Muscle of back (tissue), 11 donors: Measurements from ENCODE around the gene FBXL17. TPM values are rescaled to one million over a fixed set of nuclear protein-coding genes. Genes with fewer than 3 reads are reported as not detected.

ENCODE experiments used
- DNase-seq, 3 donors: peaks; one replicate each; pipeline versions ENCODE4 v3.0.0 to v3.0.0-alpha.2; 2013
- polyA plus RNA-seq, 10 donors: library from polyadenylated mRNA; unstranded; fragments of 120-200 nt; gene quantifications; one replicate each; pipeline ENCODE4 v1.2.1, GENCODE V29; 2013; ENCODE audit not compliant: insufficient read length in 10 of 10

FBXL17 gene
- polyA plus RNA-seq, 10 donors: 18.6 to 25.6 (median 21.0) TPM

DNA sequence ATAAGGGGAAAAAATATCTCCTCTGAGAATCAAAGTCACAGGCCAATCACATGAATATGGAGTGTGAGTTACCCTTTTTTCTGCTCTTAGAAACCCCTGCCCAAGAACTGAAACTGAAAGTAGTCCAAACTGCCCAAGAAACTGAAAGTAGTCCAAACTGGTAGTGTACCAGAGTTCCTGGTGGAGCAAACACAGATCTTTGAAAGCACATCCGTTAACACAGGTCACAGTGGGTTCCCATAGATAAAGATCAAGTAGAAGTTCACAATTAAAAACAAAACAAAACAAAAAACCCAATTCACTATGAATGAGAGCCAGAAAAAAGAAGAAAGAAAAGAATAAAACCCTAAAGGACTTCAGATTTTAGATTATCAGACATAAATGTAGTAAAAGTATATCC, 378.7 kb downstream of the FBXL17 start:
- DNase-seq: peak; percentile 10 to 20 (median 13)

GRCh38 chr5:108001222-108001621, 380.7 kb downstream of the FBXL17 start:
- no peak for DNase-seq

- DNase-seq: no peak
These were observed 384.4 kb downstream of the FBXL17 start for GRCh38 chr5:107997338-107997980.

GRCh38 chr5:107993341-107993740, 388.6 kb downstream of the FBXL17 start:
- no peak for DNase-seq

- DNase-seq: no peak
These were observed 390.8 kb downstream of the FBXL17 start for GRCh38 chr5:107990881-107991810.

GRCh38 chr5:107985144-107985543, 396.8 kb downstream of the FBXL17 start:
- no peak for DNase-seq

DNA sequence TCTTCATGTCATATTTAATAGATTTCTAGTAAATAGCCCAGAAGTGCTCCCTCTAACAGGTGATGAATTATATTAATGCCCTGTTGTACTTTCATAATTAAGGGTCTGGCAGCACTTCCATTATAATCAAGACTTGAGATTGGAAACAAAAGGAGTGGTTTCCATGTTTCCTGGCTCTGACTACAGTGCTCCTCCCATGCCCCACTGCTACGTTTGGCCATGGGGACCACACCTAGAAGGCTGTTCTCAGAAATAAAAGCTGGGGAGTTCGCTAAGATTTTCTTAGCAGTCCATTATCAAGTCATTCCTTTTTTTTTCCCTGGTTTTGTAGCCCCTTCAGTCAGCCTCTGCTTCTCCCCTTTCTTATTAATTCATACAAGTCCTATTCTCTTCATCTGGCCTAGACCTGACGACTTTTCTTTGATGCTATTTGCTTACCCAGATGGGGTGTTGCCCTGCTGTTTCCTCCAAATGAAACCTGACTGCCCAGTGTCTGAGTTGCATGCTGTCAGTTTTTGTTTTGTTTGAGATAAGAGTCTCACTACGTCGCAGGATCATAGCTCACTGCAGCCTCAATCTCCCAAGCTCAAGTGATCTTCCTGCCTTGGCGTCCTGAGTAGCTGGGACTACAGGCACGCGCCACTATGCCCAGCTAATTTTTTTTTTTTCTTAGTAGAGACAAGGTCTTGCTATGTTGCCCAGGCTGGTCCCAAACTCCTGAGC, 399.0 kb downstream of the FBXL17 start:
- no peak for DNase-seq

DNA sequence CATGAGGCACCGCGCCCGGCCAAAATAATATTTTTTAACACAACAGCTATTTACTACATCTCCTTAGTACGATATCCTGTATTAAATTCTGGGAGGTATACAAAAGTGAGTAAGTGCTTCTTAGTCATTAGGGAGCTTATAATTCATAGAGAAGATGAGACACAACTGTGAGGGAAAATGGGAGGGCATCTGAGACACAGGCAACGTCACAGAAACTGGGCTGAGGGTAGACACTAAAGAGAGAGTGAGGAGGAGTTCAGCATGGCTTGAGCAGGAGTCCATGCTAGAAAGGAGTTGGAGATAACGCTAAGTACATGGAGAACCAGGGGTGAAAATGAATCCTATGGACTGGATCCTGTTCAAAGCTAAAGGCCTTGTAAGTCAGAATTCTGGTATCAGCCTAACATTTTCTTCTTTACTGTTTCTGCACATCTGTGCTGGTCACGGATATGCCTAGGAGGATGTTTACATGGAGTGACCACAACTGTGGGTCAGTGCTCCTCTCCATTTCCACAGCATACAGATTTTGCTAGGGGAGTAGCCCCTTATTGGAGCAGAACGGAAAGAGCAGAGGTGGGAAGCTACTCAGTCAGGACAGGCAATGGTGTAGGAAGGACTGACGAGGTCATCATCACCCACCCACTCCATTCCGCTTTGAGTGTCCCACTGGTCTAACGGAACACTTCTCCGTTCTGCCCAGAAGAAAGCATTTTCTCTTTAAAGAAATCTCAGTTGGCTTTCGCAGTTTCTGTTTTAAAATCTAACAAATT, 400.8 kb downstream of the FBXL17 start:
- DNase-seq: no peak

DNA sequence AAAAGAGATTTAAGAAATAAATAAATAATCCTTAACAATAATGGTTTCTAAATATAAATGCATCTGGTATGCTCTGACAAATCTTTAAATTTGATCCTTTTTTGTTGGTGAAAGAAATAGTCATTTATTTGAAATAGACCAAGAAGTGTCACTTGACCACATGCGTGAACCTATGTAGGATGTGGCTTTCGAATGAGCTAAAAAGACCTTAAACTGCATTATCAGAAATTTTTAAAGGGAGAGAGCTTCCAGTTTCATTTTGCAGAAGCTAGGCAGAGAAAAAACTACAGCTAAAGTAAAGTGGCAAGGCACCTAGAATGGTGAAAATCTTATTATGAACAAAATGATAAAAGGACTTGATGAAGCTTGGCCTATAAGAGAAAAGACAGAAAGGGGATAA, 402.0 kb downstream of the FBXL17 start:
- DNase-seq: no peak

DNA sequence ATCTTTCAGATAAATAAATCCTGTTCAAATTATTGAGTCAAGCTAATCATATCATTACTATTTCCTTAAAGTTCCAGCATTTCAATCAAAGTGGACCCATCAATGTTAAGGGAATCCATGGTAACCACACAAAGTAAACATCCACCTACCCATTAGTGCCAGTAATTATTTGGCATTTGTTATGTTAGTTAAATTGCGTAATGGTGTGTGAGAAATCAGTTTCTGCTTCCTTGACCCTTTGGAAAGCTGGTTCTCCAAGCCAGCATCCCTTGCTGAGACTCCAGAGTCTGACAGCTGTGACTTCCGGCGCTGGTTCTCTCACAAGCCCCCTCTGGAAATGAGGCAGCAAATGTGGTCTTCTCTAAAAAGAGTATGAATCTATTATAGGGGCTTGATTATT, 402.6 kb downstream of the FBXL17 start:
- DNase-seq: no peak

DNA sequence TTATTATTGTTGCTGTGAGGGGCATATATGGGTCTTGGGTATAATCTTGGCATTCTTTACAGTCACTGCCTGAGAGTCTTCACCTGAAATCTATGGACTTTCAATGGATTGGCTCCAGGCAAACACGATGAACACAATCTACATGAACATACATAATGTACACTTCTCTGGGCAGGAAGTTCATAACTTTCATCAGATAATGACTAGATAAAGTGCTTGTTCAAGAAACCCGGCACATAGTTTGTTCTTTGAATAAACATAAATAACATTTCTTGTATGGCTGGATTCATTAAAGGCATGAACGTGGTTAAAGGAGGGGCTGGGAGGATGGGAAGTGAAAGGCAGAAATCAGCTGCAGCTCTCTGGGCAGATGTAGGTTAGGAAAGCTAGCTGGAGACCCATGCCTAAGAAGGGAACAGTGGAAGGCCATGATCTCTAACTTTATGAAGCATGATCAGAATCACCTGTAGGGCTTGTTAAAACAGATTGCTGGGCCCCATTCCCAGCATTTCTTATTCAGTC, 404.3 kb downstream of the FBXL17 start:
- DNase-seq: no peak

GRCh38 chr5:107975568-107975967, 406.3 kb downstream of the FBXL17 start:
- DNase-seq: no peak

GRCh38 chr5:107971846-107972245, 410.1 kb downstream of the FBXL17 start:
- no peak for DNase-seq

DNA sequence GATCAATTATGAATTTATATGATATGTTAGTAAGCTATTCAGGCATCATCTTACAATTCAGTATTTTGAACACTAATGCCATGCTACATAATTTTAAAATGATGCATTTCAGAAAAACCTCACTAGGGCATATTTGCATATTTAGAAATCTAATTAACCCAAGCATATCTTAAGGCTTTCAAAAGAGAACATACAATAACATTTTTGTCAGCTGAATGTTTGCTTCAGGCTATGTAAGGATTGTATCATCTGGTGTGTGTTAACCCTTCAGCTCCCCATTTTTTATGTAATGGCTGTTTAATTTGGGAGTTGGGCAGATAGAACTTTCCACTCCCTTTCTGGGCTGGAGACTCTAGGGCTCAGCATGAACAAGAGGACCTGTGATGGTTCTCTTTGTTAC, 412.1 kb downstream of the FBXL17 start:
- no peak for DNase-seq

GRCh38 chr5:107968998-107969397, 412.9 kb downstream of the FBXL17 start:
- peak in 1 of 3 donors; percentile 63 for DNase-seq

- no peak for DNase-seq
These were observed 413.5 kb downstream of the FBXL17 start for GRCh38 chr5:107968406-107968843.

GRCh38 chr5:107966201-107966600, 415.7 kb downstream of the FBXL17 start:
- DNase-seq: no peak

DNA sequence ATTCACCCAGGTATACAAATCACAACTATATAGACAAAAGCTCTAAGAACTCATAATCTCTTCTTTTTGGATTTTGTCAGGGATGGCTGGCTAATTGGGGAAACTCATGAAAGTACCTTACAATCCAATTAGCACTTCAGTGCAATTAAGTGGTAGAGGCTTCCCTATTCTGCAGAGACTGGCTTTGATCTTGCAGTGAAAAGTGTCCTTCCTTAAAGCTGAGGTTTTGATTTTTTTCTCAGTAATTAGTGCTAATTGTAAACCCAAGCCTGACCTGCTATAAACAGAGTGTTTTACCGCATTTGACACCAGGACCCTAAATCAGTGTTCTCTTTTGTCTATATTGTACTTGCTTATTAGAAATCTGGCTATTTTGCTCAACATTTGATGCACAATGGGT, 417.2 kb downstream of the FBXL17 start:
- no peak for DNase-seq

- no peak for DNase-seq
These were observed 422.2 kb downstream of the FBXL17 start for GRCh38 chr5:107959573-107960279.

DNA sequence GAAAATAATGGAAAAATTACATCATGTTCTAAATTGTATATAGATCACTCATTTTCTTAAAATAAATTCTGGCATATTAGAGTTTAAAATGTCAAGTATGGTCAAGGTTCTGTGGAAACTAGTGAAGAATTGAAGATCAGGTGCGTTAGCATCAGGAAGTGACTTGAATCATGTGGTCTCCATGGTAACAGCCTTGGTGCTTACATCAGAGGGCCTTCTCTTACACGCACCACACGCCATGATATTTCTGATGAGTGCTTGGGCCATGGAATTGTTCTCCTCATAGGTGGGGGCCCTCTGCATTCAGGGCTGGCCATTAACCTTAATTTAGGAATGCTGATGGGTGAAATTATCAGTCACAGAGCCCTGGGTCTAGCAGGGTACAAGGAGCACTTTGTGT, 423.0 kb downstream of the FBXL17 start:
- DNase-seq: no peak

DNA sequence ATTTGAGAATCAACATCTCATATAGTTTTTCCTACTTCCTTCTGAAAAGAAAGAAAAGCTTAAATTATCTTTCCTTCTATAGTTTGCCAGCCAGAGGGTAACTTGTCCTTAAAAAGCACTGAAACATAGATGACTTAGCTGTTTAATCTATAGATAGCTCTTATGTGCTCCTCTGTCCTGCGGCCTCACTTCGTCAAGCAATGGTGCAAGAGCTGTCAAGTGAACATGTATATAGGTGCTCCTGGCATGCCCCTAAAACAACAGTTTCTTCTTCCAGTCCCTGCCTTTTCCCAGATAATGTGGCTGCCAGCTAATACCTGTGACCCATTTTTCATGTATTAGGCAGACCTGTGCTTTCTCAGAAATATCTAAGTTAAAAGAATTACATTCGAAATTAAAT, 423.5 kb downstream of the FBXL17 start:
- no peak for DNase-seq
